Motor neuron (in vitro differentiated cells): ENCODE measurements around the gene ZBTB7B. TPM values are rescaled to one million over a fixed set of nuclear protein-coding genes. Genes with fewer than 3 reads are reported as not detected.
"Not testable (repeated sequence)": the region's sequence is repeated elsewhere in the genome, so short reads cannot be mapped to it uniquely, and the experiment has no call there.

ENCODE experiments used
- ATAC-seq, 8 experiments: fragments of 200-7000 bp; cut with Tn5 transposase; replicated peaks in 6 of 8; 2 replicates each; pipeline ENCODE4 v1.8.0; 2021; ENCODE audit warnings: mild to moderate bottlenecking in 8 of 8, moderate library complexity in 8 of 8
- H3K27ac ChIP-seq, 2 donors: fragments of 250-450 bp; sonication (Bioruptor Pico); 2 replicates each; pipeline ENCODE4 v1.9.0; 2021; ENCODE audit warnings: antibody characterized with exemption in 2 of 2, mild to moderate bottlenecking in 2 of 2, moderate library complexity in 1 of 2
- H3K4me1 ChIP-seq, 2 donors: fragments of 250-450 bp; sonication (Bioruptor Pico); replicated peaks in 1 of 2; 2 replicates each; pipeline ENCODE4 v1.6.1; 2021; ENCODE audit warnings: antibody characterized with exemption in 2 of 2, mild to moderate bottlenecking in 2 of 2, moderate library complexity in 1 of 2
- H3K4me3 ChIP-seq, 5 donors: fragments of 250-450 bp; sonication (Bioruptor Pico); 2 replicates each; pipeline ENCODE4 v1.9.0; 2021; ENCODE audit warnings: antibody characterized with exemption in 5 of 5, mild to moderate bottlenecking in 5 of 5, moderate library complexity in 4 of 5
- WGBS, 10 experiments: fragments of 450-650 bp; shearing (Covaris generic); methylation state at CpG; one replicate each; pipeline ENCODE4 v1.0.0; 2022; 5-methylcytosine and 5-hydroxymethylcytosine counted together
- in situ Hi-C, 9 experiments: fragments of 400-800 bp; cut with MboI; loops; one replicate each; pipeline ENCODE4 v1.15.0; 2021; ENCODE audit warnings: low sequenced_read_pairs in 9 of 9, low pct_unique_long_range_greater_than_20kb in 2 of 9; ENCODE audit not compliant: unreplicated experiment in 9 of 9
- total RNA-seq, 8 experiments: library from RNA; unstranded; fragments of 300-600 nt; gene quantifications; 2 replicates each; pipeline versions ENCODE4 v1.2.3 to v1.2.4, GENCODE V29; 2022

ZBTB7B gene
- total RNA-seq, 8 experiments from 2014 or later, result 3.1 to 26.9 (median 8.6) TPM

- in situ Hi-C loops, result loop anchor here in 2 of 9 experiments (25.0 kb wide), 1 partner anchor 92 kb away; the partner anchor contains the start of genes ADAM15 (in 2 of the 2) and EFNA4 (in 2 of the 2)
- ATAC-seq, result no peak
- 0 to 8% (median 0%) methylated on average over 3 to 7 of the region's 22 CpGs; no CpG with 5 or more reads in 5 of the 10 experiments for WGBS, 10 experiments
- peak overlapping the region; percentile 27 to 50 (median 45) for H3K4me3 ChIP-seq
- H3K4me1 ChIP-seq, result peaks cover 32 to 34% of the 10 kb centered on the region in 2 donors
- peak overlapping the region; percentile 70 to 81 for H3K27ac ChIP-seq
Observed at GRCh38 chr1:154969860-154970452, 32.6 kb upstream of the ZBTB7B start.

GRCh38 chr1:154970631-154971340 lies 31.8 kb upstream of the ZBTB7B start, which contains the start of gene SHC1:
Gene SHC1 (minus strand): TSS chr1:154970747. CDS start chr1:154970526, 221 bp downstream.
- peak; percentile 35 to 73 (median 68) for ATAC-seq
- Histone ChIP-seq H3K27ac (peak within 1 kb of the TSS; percentile 70 to 81), H3K4me3 (peak within 1 kb of the TSS; percentile 27 to 50 (median 45)), H3K4me1 (peaks cover 32 to 34% of the 10 kb centered on the region in 2 donors)
- WGBS, 10 experiments, result 0 to 40% (median 8%) methylated on average over 1 to 7 of the region's 15 CpGs; no CpG with 5 or more reads in 7 of the 10 experiments
- in situ Hi-C loops, result loop anchor here in 2 of 9 experiments (25.0 kb wide), 1 partner anchor 92 kb away; the partner anchor contains the start of genes ADAM15 (in 2 of the 2) and EFNA4 (in 2 of the 2)

GRCh38 chr1:154971341-154971998 lies 31.1 kb upstream of the ZBTB7B start:
- H3K27ac ChIP-seq, result peak overlapping the region; percentile 70 to 81
- peak overlapping the region in 2 of 5 donors; percentile 48 to 50 for H3K4me3 ChIP-seq
- ATAC-seq, result no peak
- 0 to 82% (median 61%) methylated on average over 1 to 10 of the region's 10 CpGs; no CpG with 5 or more reads in 4 of the 10 experiments for WGBS, 10 experiments
- in situ Hi-C loops, result loop anchor here in 2 of 9 experiments (25.0 kb wide), 1 partner anchor 91 kb away; the partner anchor contains the start of genes ADAM15 (in 2 of the 2) and EFNA4 (in 2 of the 2)
- peaks cover 38 to 40% of the 10 kb centered on the region in 2 donors for H3K4me1 ChIP-seq

GRCh38 chr1:154972213-154972516 lies 30.4 kb upstream of the ZBTB7B start:
- no peak for ATAC-seq
- WGBS, 10 experiments, result 28 to 100% (median 50%) methylated on average over 2 to 3 of the region's 3 CpGs; no CpG with 5 or more reads in 3 of the 10 experiments
- Histone ChIP-seq H3K4me1 (peaks cover 38 to 40% of the 10 kb centered on the region in 2 donors), H3K4me3 (no peak overlapping the region), H3K27ac (no peak overlapping the region)
- in situ Hi-C loops, result loop anchor here in 2 of 9 experiments (25.0 kb wide), 1 partner anchor 90 kb away; the partner anchor contains the start of genes ADAM15 (in 2 of the 2) and EFNA4 (in 2 of the 2)

- peak in 3 of 8 experiments; percentile 2 to 6 (median 4) for ATAC-seq
- Histone ChIP-seq H3K4me1 (peaks cover 38 to 40% of the 10 kb centered on the region in 2 donors), H3K27ac (peak overlapping the region; percentile 90 to 94), H3K4me3 (peak overlapping the region in 4 of 5 donors; percentile 53 to 80 (median 61))
- in situ Hi-C loops, result loop anchor here in 2 of 9 experiments (25.0 kb wide), 1 partner anchor 90 kb away; the partner anchor contains the start of genes ADAM15 (in 2 of the 2) and EFNA4 (in 2 of the 2)
- 0 to 54% (median 24%) methylated on average over 3 to 12 of the region's 18 CpGs for WGBS, 10 experiments
Observed at GRCh38 chr1:154972517-154973343, 29.9 kb upstream of the ZBTB7B start.

GRCh38 chr1:154973344-154974101 lies 29.1 kb upstream of the ZBTB7B start:
- Histone ChIP-seq H3K4me1 (peaks cover 35 to 36% of the 10 kb centered on the region in 2 donors), H3K27ac (peak overlapping the region; percentile 90 to 94), H3K4me3 (peak overlapping the region; percentile 53 to 82 (median 62))
- WGBS, 10 experiments, result 0 to 19% (median 3%) methylated on average over 2 to 15 of the region's 37 CpGs; no CpG with 5 or more reads in 4 of the 10 experiments
- peak in 7 of 8 experiments; percentile 0 to 8 (median 2) for ATAC-seq
- in situ Hi-C loops, result loop anchor here in 2 of 9 experiments (25.0 kb wide), 1 partner anchor 89 kb away; the partner anchor contains the start of genes ADAM15 (in 2 of the 2) and EFNA4 (in 2 of the 2)

- peaks cover 28 to 29% of the 10 kb centered on the region in 2 donors for H3K4me1 ChIP-seq
- peak within 1 kb of the TSS; percentile 53 to 82 (median 62) for H3K4me3 ChIP-seq
- WGBS, 10 experiments, result 0 to 1% (median 1%) methylated on average over 1 to 38 of the region's 47 CpGs; no CpG with 5 or more reads in 2 of the 10 experiments
- H3K27ac ChIP-seq, result peak within 1 kb of the TSS; percentile 90 to 94
- peak; percentile 44 to 82 (median 78) for ATAC-seq
- in situ Hi-C loops, result loop anchor here in 2 of 9 experiments (25.0 kb wide), 1 partner anchor 88 kb away; the partner anchor contains the start of genes ADAM15 (in 2 of the 2) and EFNA4 (in 2 of the 2)
Observed at GRCh38 chr1:154974102-154974807, 28.3 kb upstream of the ZBTB7B start, which contains the start of gene CKS1B. Gene CKS1B (plus strand): TSS chr1:154974681. CDS start chr1:154974746, 65 bp downstream.

GRCh38 chr1:154974808-154975408 lies 27.7 kb upstream of the ZBTB7B start:
- peak; percentile 4 to 49 (median 43) for ATAC-seq
- Histone ChIP-seq H3K4me1 (peaks cover 22 to 27% of the 10 kb centered on the region in 2 donors), H3K27ac (peak overlapping the region; percentile 28 to 60), H3K4me3 (peak overlapping the region; percentile 53 to 82 (median 62))
- in situ Hi-C loops, result loop anchor here in 2 of 9 experiments (25.0 kb wide), 1 partner anchor 87 kb away; the partner anchor contains the start of genes ADAM15 (in 2 of the 2) and EFNA4 (in 2 of the 2)
- 0 to 3% (median 0%) methylated on average over 2 to 28 of the region's 30 CpGs for WGBS, 10 experiments

- in situ Hi-C loops, result no loop called here
- no peak for ATAC-seq
- WGBS, 10 experiments, result 0 to 9% (median 0%) methylated on average over 3 to 15 of the region's 24 CpGs; no CpG with 5 or more reads in 2 of the 10 experiments
Observed at GRCh38 chr1:154975409-154976059, 27.1 kb upstream of the ZBTB7B start.

GRCh38 chr1:154977762-154978161 lies 24.8 kb upstream of the ZBTB7B start:
- H3K4me3 ChIP-seq, ATAC-seq, in situ Hi-C loops, H3K27ac ChIP-seq: not testable (repeated sequence)
- 42 to 92% (median 73%) methylated on average over 1 to 3 of the region's 3 CpGs; no CpG with 5 or more reads in 2 of the 10 experiments for WGBS, 10 experiments
- peaks cover 15 to 16% of the 10 kb centered on the region in 2 donors for H3K4me1 ChIP-seq

More at GRCh38 chr1:154975409-154976059, 27.1 kb upstream of the ZBTB7B start:
- Histone ChIP-seq H3K27ac (peak overlapping the region; percentile 28 to 60), H3K4me1 (peaks cover 19 to 27% of the 10 kb centered on the region in 2 donors), H3K4me3 (peak overlapping the region; percentile 53 to 82 (median 62))
